GM19238 (cell line): ENCODE measurements around the gene TYW3.
"Not testable (repeated sequence)": the region's sequence is repeated elsewhere in the genome, so short reads cannot be mapped to it uniquely, and the experiment has no call there.

Experiments used
- DNase-seq: peaks from one replicate; pipeline ENCODE4 v3.0.0; 2011; ENCODE audit warnings: low spot score; ENCODE audit not compliant: insufficient read length

TYW3 gene

DNA sequence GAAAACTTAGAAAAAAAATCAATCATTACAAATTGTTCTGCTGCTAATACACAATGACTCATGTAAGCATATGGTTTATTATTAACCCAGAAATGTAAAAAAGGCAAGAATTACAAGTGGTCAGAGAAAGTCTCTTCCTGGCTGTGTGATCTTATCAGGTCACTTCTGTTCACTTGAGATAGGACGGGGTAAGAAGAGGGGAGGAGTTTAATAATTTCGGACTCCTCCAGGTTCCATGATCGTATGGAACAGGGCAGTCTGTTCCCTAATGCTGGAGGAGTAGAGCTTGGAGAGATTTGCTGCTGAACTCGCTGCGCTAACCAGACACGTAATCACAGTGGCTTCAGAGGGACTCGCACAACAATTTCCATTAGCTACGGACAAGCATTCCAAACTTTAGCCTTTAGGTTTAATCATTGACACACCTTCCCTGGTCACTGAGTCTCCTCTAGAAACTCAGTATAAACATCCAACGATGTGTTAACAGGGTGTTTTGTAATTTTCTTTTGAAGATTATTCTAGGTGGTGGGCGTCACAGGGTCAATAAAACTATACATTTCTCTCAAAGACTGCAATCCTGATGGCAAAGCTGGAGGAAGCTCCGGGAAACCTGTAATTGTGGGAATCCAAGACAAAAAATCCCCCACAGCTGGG lies 1.4 kb upstream of the TYW3 start:
- DNase-seq: no peak

- not testable (repeated sequence) for DNase-seq
Measured at GRCh38 chr1:74732071-74732946, 643 bp upstream of the TYW3 start.

- no peak for DNase-seq
Measured at GRCh38 chr1:74733604-74734484, 892 bp downstream of the TYW3 start.

GRCh38 chr1:74737333-74737732 lies 4.4 kb downstream of the TYW3 start:
- DNase-seq: no peak

DNA sequence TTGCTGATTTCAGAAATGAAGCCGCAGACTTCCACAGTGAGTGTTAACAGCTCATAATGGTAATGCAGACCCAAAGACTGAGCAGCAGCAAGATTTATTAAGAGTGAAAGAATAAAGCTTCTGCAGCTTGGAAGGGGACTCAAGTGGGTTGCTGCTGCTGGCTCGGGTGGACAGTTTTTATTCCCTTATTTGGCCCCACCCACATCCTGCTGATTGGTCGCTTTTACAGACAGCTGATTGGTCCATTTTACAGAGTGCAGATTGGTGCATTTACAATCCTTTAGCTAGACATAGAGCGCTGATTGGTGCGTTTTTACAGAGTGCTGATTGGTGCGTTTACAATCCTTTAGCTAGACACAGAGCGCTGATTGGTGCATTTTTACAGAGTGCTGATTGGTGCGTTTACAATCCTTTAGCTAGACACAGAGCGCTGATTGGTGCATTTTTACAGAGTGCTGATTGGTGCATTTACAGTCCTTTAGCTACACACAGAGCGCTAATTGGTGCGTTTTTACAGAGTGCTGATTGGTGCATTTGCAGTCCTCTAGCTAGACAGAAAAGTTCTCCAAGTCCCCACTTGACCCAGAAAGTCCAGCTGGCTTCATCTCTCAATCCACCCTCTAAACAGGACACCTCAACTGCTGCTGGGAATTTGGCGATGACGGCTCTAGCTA lies 7.5 kb downstream of the TYW3 start:
- not testable (repeated sequence) for DNase-seq

GRCh38 chr1:74745247-74745646 lies 12.3 kb downstream of the TYW3 start:
- not testable (repeated sequence) for DNase-seq

GRCh38 chr1:74748960-74749359 lies 16.0 kb downstream of the TYW3 start:
- no peak for DNase-seq

- no peak for DNase-seq
Measured at GRCh38 chr1:74753104-74753503, 20.2 kb downstream of the TYW3 start.

GRCh38 chr1:74755475-74755874 lies 22.5 kb downstream of the TYW3 start:
- no peak for DNase-seq

DNA sequence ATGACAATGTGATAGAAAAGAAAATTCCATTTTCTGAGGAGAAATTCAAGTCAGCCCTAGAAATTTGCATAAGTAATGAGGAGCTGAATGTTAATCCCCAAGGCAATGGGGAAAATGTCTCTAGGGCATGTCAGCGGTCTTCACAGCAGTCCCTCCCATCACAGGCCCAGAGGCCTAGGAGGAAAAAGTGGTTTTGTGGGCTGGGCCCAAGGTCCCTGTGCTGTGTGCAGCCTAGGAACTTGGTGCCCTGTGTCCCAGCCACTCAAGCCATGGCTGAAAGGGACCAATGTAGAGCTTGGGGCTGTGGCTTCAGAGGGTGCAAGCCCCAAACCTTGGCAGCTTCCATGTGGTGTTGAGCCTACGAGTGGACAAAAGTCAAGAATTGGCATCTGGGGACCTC lies 23.7 kb downstream of the TYW3 start:
- DNase-seq: not testable (repeated sequence)

GRCh38 chr1:74763807-74764206 lies 30.9 kb downstream of the TYW3 start:
- DNase-seq: no peak

GRCh38 chr1:74766579-74766978 lies 33.6 kb downstream of the TYW3 start:
- DNase-seq: no peak

- DNase-seq: no peak
Measured at GRCh38 chr1:74767490-74767889, 34.5 kb downstream of the TYW3 start.

GRCh38 chr1:74771913-74772515 lies 39.1 kb downstream of the TYW3 start:
- no peak for DNase-seq

GRCh38 chr1:74772945-74773344 lies 40.0 kb downstream of the TYW3 start:
- DNase-seq: no peak

DNA sequence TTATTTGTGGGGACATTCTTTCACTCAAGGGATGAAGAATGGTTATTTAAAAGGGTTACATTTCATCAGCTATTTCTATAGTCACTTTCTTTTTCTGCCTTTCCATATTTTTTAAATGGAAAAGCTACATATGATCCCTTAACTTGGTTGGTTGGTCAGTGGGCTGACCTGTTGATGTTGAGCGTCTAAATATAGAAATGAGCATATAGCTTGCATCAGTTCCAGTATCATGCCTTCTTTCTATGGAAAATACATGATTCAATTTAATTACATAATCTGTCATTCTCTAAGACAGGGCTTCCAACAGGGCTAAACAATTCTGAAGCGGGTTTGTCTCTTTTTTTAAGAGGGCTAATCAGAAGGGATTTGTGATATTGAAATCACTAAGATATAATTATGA lies 40.6 kb downstream of the TYW3 start:
- DNase-seq: no peak

DNA sequence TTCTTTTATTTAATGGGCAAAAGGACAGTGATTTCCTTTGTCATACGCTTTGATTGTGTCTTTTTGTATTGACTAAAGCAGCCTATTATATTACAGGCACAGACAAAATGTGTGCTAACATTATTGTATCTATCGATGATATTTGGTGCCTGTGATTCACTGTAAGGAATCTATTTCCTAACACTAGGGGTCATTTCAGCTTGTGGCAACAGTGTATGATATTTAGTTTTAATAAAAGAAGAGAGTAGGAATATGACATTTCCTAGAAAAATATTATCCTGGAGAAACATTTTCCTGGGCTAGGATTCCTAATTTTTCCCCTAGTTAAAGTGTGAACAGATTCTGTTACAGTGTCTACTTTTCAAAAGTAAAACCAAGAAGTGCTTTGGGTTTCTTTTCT lies 42.8 kb downstream of the TYW3 start:
- DNase-seq: no peak

- no peak for DNase-seq
Measured at GRCh38 chr1:74777525-74777924, 44.6 kb downstream of the TYW3 start.

- no peak for DNase-seq
Measured at GRCh38 chr1:74779750-74780149, 46.8 kb downstream of the TYW3 start.

DNA sequence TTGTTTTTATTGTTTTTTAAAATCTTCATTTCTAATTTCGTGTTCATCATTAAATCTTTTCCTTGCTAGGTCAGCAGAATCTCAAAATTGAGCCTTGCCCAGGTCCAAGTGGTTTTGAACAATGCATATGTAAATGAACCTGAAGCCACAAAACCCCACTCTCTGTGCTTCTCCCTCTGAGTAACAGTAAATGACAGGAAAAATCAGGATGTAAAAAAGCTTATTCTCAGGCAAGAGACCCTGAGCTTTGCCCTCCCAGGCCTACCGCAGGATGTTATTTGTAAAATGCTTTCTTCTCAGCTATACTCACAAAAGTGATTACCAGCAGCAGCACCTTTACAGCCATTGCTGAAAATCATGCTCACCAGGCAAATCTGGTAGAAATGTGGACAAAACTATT lies 47.6 kb downstream of the TYW3 start:
- no peak for DNase-seq

DNA sequence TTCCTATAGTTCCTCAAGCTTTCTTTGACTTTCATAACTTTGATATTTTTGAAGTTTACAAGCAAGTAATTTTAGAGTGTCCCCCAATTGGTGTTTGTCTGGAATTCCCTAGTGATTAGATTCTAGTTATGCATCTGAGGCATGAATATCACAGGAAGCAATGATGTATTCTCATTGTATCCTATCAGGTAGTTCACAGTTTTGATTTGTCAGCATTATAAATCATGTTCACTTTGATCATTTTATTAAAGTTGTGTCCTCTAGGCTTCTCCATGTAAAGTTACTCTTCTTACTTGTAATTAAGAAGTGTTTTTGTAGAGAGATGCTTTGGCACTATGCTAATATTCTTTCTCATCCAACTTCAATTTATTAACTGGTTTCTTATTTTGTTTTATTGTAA lies 53.0 kb downstream of the TYW3 start:
- no peak for DNase-seq
